Measurements from ENCODE around the gene SCOC.

Gene SCOC

GRCh38 chr4:140373328-140374129 is at the start of gene SCOC:
TSS of gene SCOC (plus strand) at chr4:140373646. CDS start at chr4:140379171, 5,525 bp downstream.
- DNase-seq (ENCODE audit: low read depth) = peak; percentile 98
- H3K4me3 ChIP-seq (ENCODE audit: low read depth, low read length) = peak within 1 kb of the TSS; percentile 81

- no peak overlapping the region for H3K4me3 ChIP-seq (ENCODE audit: low read depth, low read length)
- no peak for DNase-seq (ENCODE audit: low read depth)
Observed at GRCh38 chr4:140326395-140326993, 47.0 kb upstream of the SCOC start.

GRCh38 chr4:140330311-140330900 is 43.0 kb upstream of the SCOC start:
- DNase-seq (ENCODE audit: low read depth) = no peak
- no peak overlapping the region for H3K4me3 ChIP-seq (ENCODE audit: low read depth, low read length)

GRCh38 chr4:140331245-140331644 is 42.2 kb upstream of the SCOC start:
- no peak for DNase-seq (ENCODE audit: low read depth)
- H3K4me3 ChIP-seq (ENCODE audit: low read depth, low read length) = no peak overlapping the region

- no peak overlapping the region for H3K4me3 ChIP-seq (ENCODE audit: low read depth, low read length)
- DNase-seq (ENCODE audit: low read depth) = no peak
Observed at GRCh38 chr4:140331876-140332275, 41.6 kb upstream of the SCOC start.

GRCh38 chr4:140332734-140333133 is 40.7 kb upstream of the SCOC start:
- no peak overlapping the region for H3K4me3 ChIP-seq (ENCODE audit: low read depth, low read length)
- no peak for DNase-seq (ENCODE audit: low read depth)

- DNase-seq (ENCODE audit: low read depth) = no peak
- no peak overlapping the region for H3K4me3 ChIP-seq (ENCODE audit: low read depth, low read length)
Observed at GRCh38 chr4:140333523-140333922, 39.9 kb upstream of the SCOC start.

- H3K4me3 ChIP-seq (ENCODE audit: low read depth, low read length) = no peak overlapping the region
Observed at GRCh38 chr4:140335076-140335475, 38.4 kb upstream of the SCOC start.

GRCh38 chr4:140336730-140337129 is 36.7 kb upstream of the SCOC start:
- no peak for DNase-seq (ENCODE audit: low read depth)
- no peak overlapping the region for H3K4me3 ChIP-seq (ENCODE audit: low read depth, low read length)

More at GRCh38 chr4:140335076-140335475, 38.4 kb upstream of the SCOC start:
- no peak for DNase-seq (ENCODE audit: low read depth)

GRCh38 chr4:140342620-140343019 is 30.8 kb upstream of the SCOC start:
- H3K4me3 ChIP-seq (ENCODE audit: low read depth, low read length) = no peak overlapping the region
- no peak for DNase-seq (ENCODE audit: low read depth)

- no peak overlapping the region for H3K4me3 ChIP-seq (ENCODE audit: low read depth, low read length)
- DNase-seq (ENCODE audit: low read depth) = no peak
Observed at GRCh38 chr4:140343303-140343702, 30.1 kb upstream of the SCOC start.

GRCh38 chr4:140344101-140344500 is 29.3 kb upstream of the SCOC start:
- H3K4me3 ChIP-seq (ENCODE audit: low read depth, low read length) = no peak overlapping the region
- DNase-seq (ENCODE audit: low read depth) = no peak

- H3K4me3 ChIP-seq (ENCODE audit: low read depth, low read length) = no peak overlapping the region
- no peak for DNase-seq (ENCODE audit: low read depth)
Observed at GRCh38 chr4:140344621-140345020, 28.8 kb upstream of the SCOC start.

GRCh38 chr4:140346136-140346535 is 27.3 kb upstream of the SCOC start:
- no peak overlapping the region for H3K4me3 ChIP-seq (ENCODE audit: low read depth, low read length)
- no peak for DNase-seq (ENCODE audit: low read depth)

- DNase-seq (ENCODE audit: low read depth) = no peak
- H3K4me3 ChIP-seq (ENCODE audit: low read depth, low read length) = no peak overlapping the region
Observed at GRCh38 chr4:140349816-140350215, 23.6 kb upstream of the SCOC start.

GRCh38 chr4:140351093-140352075 is 22.1 kb upstream of the SCOC start:
- DNase-seq (ENCODE audit: low read depth) = no peak
- H3K4me3 ChIP-seq (ENCODE audit: low read depth, low read length) = no peak overlapping the region

GRCh38 chr4:140353786-140354185 is 19.7 kb upstream of the SCOC start:
- no peak overlapping the region for H3K4me3 ChIP-seq (ENCODE audit: low read depth, low read length)
- DNase-seq (ENCODE audit: low read depth) = no peak

- H3K4me3 ChIP-seq (ENCODE audit: low read depth, low read length) = no peak overlapping the region
- DNase-seq (ENCODE audit: low read depth) = no peak
Observed at GRCh38 chr4:140355288-140355687, 18.2 kb upstream of the SCOC start.

- DNase-seq (ENCODE audit: low read depth) = no peak
- H3K4me3 ChIP-seq (ENCODE audit: low read depth, low read length) = no peak overlapping the region
Observed at GRCh38 chr4:140357868-140358267, 15.6 kb upstream of the SCOC start.

GRCh38 chr4:140358281-140358680 is 15.2 kb upstream of the SCOC start:
- no peak overlapping the region for H3K4me3 ChIP-seq (ENCODE audit: low read depth, low read length)
- no peak for DNase-seq (ENCODE audit: low read depth)

Data from skeletal muscle cell (primary cell).